ENCODE measurements around the gene DLL1. TPM values are rescaled to one million over a fixed set of nuclear protein-coding genes. Genes with fewer than 3 reads are reported as not detected.

The DLL1 gene
- polyA plus RNA-seq, 3 donors: 0.17 TPM; not detected in 2

GRCh38 chr6:170314983-170315382, 24.1 kb upstream of the DLL1 start:
- no peaks in the 10 kb centered on the region for H3K4me1 ChIP-seq (ENCODE audit: control insufficient read depth in 1 of 2, insufficient read depth in 2 of 2, low read length in 2 of 2)
- H3K4me2 ChIP-seq (replicated peaks; ENCODE audit: extremely low read depth, low read length, poor library complexity, severe bottlenecking): no peak overlapping the region
- Mint-ChIP-seq H3K4me1 (peaks cover 26% of the 10 kb centered on the region), H3K36me3 (peaks cover 41 to 45% of the 10 kb centered on the region in 2 donors), H3K27ac (peak overlapping the region in 1 of 7 donors; percentile 26), H3K4me3 (no peak overlapping the region), H3K9me3 (no peaks in the 10 kb centered on the region), H3K27me3 (ENCODE audit: low read depth in 3 of 3) (no peaks in the 10 kb centered on the region)
- no peaks in the 10 kb centered on the region for H3K9me3 ChIP-seq (replicated peaks in 1 of 2; ENCODE audit: control insufficient read depth in 1 of 2, insufficient read depth in 1 of 2, low read length in 2 of 2)
- peaks cover 15 to 54% of the 10 kb centered on the region in 2 donors for H3K36me3 ChIP-seq (replicated peaks in 1 of 2; ENCODE audit: control insufficient read depth in 1 of 2, insufficient read depth in 2 of 2, low read length in 2 of 2)
- intact Hi-C loops (cut with micrococcal nuclease): no loop called here
- DNase-seq: no peak
- no peak overlapping the region for H3K9ac ChIP-seq (ENCODE audit: insufficient read depth, low read length, poor library complexity, severe bottlenecking)
- H3K79me2 ChIP-seq (ENCODE audit: insufficient read depth, low read length): peaks cover 71% of the 10 kb centered on the region
- no peak overlapping the region for H3K4me3 ChIP-seq (replicated peaks in 1 of 3; ENCODE audit: low read depth in 2 of 3, low read length in 3 of 3)
- TF ChIP-seq, protein P1, sequence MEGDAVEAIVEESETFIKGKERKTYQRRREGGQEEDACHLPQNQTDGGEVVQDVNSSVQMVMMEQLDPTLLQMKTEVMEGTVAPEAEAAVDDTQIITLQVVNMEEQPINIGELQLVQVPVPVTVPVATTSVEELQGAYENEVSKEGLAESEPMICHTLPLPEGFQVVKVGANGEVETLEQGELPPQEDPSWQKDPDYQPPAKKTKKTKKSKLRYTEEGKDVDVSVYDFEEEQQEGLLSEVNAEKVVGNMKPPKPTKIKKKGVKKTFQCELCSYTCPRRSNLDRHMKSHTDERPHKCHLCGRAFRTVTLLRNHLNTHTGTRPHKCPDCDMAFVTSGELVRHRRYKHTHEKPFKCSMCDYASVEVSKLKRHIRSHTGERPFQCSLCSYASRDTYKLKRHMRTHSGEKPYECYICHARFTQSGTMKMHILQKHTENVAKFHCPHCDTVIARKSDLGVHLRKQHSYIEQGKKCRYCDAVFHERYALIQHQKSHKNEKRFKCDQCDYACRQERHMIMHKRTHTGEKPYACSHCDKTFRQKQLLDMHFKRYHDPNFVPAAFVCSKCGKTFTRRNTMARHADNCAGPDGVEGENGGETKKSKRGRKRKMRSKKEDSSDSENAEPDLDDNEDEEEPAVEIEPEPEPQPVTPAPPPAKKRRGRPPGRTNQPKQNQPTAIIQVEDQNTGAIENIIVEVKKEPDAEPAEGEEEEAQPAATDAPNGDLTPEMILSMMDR (IDR thresholded peaks at IDR 0.05): no peak
- no peak overlapping the region for H3K27ac ChIP-seq (ENCODE audit: low read depth in 1 of 2, low read length in 2 of 2)
- H4K20me1 ChIP-seq (ENCODE audit: insufficient read depth, low read length): peaks cover 92% of the 10 kb centered on the region
- no peak overlapping the region for H2AFZ ChIP-seq (ENCODE audit: insufficient read depth, low read depth, low read length, poor library complexity, severe bottlenecking)
- 97% methylated on average over 5 of the region's 5 CpGs for WGBS (ENCODE audit: insufficient coverage)
- no peaks in the 10 kb centered on the region for H3K27me3 ChIP-seq (ENCODE audit: control insufficient read depth in 2 of 2, insufficient read depth in 2 of 2, low read length in 2 of 2)

DNA sequence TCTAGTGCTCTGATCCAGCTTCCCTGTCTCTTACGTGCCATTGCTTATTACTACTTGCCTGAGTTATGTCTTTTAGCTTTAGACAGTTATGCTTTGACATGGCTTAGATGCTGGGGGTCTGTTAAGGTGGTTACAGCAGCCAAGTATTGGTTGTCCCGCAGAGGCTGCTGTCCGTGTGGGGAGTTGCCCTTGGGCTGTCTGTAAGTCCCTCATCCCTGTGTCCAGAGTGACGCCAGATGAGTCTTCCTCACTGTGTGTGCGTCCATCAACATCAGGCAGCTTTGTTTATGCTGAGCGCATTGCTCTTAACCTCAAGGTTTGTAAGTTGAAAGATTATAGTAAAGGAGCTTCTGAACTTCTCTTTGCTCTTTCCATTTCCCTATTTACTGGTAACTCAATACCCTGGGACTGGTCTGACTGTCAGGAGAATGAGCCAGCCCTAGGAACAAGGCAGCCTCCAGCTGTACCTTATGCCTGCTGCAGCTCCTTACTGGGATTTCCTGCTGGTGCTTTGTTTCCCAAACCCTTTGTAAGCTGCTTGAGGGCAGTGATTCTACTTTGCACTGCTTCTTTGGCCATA, 22.9 kb upstream of the DLL1 start:
- H3K27me3 ChIP-seq (ENCODE audit: control insufficient read depth in 2 of 2, insufficient read depth in 2 of 2, low read length in 2 of 2): no peaks in the 10 kb centered on the region
- Mint-ChIP-seq H3K27ac (peak overlapping the region in 1 of 7 donors; percentile 42), H3K36me3 (peaks cover 29 to 36% of the 10 kb centered on the region in 2 donors), H3K9me3 (no peaks in the 10 kb centered on the region), H3K27me3 (ENCODE audit: low read depth in 3 of 3) (no peaks in the 10 kb centered on the region), H3K4me1 (peaks cover 25% of the 10 kb centered on the region), H3K4me3 (no peak overlapping the region)
- H3K4me3 ChIP-seq (replicated peaks in 1 of 3; ENCODE audit: low read depth in 2 of 3, low read length in 3 of 3): no peak overlapping the region
- H4K20me1 ChIP-seq (ENCODE audit: insufficient read depth, low read length): peaks cover 91% of the 10 kb centered on the region
- intact Hi-C loops (cut with micrococcal nuclease): no loop called here
- no peak overlapping the region for H3K4me2 ChIP-seq (replicated peaks; ENCODE audit: extremely low read depth, low read length, poor library complexity, severe bottlenecking)
- no peak overlapping the region for H3K27ac ChIP-seq (ENCODE audit: low read depth in 1 of 2, low read length in 2 of 2)
- TF ChIP-seq, protein P1 (IDR thresholded peaks at IDR 0.05): no peak
- no peak overlapping the region for H3K9ac ChIP-seq (ENCODE audit: insufficient read depth, low read length, poor library complexity, severe bottlenecking)
- H3K79me2 ChIP-seq (ENCODE audit: insufficient read depth, low read length): peaks cover 82% of the 10 kb centered on the region
- WGBS (ENCODE audit: insufficient coverage): 98% methylated on average over 4 of the region's 6 CpGs
- H3K4me1 ChIP-seq (ENCODE audit: control insufficient read depth in 1 of 2, insufficient read depth in 2 of 2, low read length in 2 of 2): no peaks in the 10 kb centered on the region
- H3K36me3 ChIP-seq (replicated peaks in 1 of 2; ENCODE audit: control insufficient read depth in 1 of 2, insufficient read depth in 2 of 2, low read length in 2 of 2): peaks cover 12 to 42% of the 10 kb centered on the region in 2 donors
- H3K9me3 ChIP-seq (replicated peaks in 1 of 2; ENCODE audit: control insufficient read depth in 1 of 2, insufficient read depth in 1 of 2, low read length in 2 of 2): no peaks in the 10 kb centered on the region
- DNase-seq: no peak
- no peak overlapping the region for H2AFZ ChIP-seq (ENCODE audit: insufficient read depth, low read depth, low read length, poor library complexity, severe bottlenecking)
